GM19463 (cell line): ENCODE measurements around the gene KCNJ10.
"Not testable (repeated sequence)": the region's sequence is repeated elsewhere in the genome, so short reads cannot be mapped to it uniquely, and the experiment has no call there.

Experiments
- ATAC-seq: cut with Tn5 transposase; IDR thresholded peaks from one replicate; pipeline ENCODE4 v1.9.1; 2021; ENCODE audit warnings: mild to moderate bottlenecking, moderate library complexity; ENCODE audit not compliant: unreplicated experiment

Gene KCNJ10

DNA sequence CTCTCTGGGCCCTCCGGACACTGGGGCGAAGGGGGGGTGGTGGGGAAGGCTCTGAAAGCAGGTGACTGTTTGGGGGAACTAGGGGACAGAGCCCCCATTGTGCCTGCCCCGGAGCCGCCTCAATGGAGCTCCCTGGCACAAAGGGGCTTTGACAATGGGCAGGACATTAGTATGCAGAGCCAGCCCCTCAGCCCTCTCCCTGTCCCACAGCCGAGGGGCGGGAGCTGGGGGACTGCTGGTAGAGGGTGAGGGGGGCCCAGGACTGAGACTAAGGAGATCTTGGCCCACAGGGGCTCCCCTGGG is 7.8 kb downstream of the KCNJ10 start:
- ATAC-seq = no peak

DNA sequence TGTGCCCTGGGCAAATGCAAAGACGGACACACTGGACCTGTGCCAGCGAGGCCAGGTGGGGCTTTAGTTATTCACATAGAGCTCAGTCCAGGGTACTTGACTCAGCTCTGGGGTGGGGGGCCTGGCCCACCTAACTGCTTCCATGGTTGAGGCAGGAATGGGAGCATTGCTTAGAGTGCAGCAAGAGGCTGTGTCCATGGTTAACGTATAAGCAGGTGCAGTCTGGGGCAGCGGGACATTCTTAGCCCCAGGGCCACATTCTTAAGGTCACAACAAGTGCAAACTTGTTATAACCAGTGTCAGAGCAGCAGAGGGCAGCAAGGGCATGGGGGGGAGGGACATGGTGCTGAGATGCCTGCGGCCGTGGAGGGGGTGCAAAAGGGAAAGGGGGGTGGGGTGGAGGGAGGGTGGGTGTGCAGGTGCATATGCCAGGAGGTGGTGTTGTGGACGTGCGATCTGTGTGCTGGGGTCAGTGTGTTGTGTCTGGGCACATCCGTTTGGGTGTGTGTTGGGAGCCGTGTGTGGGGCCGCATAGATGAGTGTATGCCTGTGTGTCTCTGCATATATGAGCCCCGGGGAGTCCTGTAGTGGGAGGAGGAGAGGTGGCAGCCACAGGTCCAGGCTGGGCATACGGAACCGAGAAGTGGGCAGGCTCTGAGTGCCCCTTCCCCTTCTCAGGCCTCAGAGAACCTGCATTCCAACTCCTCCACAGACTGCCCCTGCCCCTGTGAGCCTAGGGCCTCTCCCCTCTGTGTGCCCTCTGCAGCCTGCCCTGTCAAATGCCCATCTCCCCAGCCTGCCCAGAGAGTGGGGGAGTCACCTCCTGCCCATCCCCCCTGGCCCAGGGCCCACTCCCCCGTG is 8.4 kb downstream of the KCNJ10 start:
- ATAC-seq = no peak

DNA sequence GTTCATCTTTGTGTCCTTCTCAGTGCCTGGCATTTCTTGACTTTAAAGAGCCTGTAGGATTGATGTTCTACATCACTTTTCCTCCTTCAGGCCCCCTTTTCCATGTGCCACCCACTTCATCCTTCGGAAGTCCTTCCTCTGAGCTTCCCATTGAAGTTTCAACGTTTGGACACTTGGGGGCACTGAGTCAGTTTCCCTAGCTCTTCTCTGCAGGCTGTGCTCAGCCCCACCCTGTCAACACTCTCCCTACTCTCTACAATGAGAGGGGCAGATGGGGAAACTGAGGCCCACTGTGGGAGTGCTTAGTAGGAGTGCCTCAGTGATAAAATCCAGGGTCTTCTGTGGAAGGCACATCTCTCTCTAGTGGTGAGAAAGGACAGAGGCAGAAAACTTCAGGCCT is 11.9 kb downstream of the KCNJ10 start:
- ATAC-seq = no peak

DNA sequence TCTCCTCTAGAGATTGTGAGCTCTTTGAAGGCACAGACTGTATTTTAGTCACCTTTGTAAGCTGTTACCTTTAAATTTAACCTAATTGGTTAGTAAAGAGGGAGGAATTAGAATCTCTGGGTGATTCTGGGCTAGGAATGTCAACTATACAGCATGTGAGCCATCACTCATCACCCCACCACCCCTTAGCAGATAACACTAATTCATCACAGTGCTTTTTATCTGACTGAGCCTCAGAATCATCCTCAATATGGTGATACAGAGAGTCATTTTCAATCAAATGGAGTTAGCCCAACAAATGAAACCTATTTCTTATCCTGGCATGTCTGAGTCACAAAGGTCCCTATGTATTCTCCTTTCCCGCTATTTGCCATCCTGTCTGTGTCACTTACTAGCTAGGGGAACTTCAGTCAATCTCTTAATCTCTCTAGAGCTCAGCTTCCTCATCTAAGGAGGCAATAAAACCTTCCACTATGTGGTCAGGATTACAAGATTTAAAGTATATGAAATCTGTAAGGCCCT is 13.3 kb downstream of the KCNJ10 start:
- ATAC-seq = no peak

DNA sequence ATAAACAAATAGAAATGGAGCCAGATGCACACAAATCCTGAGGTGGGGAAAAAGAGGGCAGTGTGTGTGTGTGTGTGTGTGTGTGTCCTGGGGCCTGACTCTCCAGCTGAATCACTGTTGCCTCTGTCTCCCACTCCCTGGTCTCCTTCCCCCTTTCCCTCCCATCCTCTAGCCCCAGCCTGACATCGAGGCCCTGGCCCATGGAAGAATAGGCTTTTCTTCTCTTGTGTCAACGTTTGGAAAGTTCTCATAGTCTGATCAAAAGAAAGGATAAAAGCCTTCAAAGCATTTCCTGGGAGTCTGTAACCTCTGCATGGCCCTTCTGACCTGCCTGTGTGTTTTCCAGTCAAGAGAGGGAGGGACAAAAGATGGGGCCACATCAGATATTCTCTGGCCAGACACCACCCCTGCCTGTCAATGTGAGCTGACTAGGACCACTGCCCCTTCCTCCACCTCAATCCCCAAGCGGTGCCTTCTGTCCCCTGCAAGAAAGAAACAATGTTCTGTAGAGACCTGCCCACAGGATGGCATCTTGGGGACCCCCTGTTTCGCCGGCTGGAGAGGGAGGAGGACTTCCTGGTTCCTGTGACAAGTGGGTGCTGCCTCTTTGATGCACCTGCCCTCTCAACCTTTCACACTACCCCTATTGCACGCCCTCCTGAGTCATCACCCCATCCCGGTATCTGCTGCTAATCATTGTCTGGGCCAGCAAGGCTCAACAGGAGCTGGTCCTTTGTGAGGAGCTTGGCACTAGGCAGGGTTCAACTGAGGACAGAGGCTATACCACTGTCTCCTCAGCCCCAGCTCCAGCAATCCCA is 16.2 kb downstream of the KCNJ10 start:
- ATAC-seq = no peak

DNA sequence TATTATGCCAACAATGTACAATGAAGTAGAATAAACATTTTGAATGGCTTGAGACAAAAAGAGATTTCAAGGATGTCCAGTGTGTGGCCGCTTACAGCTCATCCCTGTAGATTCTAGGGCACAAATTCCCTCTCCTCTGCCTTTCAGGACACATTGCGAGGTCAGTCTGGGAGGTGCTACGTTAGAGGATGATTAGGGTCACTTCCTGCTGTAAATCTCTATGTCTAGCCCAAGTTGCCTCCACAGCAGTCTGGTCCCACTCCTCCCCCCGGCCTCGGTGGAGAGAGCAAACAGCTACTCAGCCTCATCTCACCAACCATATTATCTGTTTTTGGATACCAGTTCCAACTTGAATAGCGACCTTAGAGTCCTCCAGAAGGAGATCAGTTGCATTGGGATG is 17.0 kb downstream of the KCNJ10 start:
- no peak for ATAC-seq

DNA sequence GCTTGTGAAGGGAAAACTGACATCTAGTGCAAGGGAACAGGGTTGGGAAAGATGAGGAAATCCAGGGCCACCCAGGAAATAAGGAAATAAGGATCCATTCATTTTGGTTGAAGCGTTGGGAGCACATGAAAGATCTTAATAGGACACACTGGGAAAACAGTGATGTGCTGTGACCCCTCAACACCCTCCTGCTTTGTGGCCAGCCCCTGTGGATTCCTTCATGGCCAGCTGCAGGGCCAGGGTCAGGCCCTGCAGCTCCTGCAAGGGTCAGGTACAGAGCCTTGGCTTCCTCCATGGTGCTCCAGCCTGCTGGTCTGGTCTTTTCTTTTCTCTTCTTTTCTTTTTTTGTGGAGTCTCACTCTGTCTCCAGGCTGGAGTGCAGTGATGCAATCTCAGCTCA is 19.3 kb downstream of the KCNJ10 start:
- ATAC-seq = no peak

DNA sequence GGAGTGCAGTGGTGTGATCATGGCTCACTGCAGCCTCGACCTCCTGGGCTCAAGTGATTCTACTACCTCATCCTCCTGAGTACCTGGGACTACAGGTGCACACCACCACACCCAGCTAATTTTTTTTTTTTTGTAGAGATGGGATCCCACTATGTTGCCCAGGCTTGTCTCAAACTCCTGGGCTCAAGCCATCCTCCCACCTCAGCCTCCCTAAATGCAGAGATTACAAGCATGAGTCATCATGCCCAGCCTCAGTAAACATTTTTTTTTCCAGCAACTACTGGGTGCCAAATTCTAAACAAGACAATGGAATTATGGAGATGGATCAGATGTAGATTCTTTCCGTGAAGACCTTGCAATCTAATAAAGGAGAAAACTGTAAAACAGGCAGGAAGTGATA is 19.8 kb downstream of the KCNJ10 start:
- not testable (repeated sequence) for ATAC-seq

DNA sequence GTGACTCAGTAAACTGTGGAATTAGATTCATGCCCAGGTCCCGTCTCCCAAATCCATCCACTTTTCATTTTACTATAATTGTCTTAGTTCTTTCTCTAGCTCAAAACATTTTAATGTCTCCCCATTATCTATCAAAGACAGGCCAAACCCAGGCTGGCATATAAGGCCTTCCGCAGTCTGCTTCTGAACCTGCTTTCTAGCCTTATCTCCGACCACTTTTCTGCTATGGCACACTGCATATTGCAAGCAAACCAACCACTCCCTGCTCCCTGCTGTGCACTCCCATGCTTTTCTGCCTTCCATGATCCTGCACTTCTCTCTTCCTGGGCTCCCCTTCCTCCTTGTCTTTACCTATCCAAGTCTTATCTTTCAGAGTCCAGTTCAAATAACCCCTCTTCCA is 20.9 kb downstream of the KCNJ10 start:
- no peak for ATAC-seq

DNA sequence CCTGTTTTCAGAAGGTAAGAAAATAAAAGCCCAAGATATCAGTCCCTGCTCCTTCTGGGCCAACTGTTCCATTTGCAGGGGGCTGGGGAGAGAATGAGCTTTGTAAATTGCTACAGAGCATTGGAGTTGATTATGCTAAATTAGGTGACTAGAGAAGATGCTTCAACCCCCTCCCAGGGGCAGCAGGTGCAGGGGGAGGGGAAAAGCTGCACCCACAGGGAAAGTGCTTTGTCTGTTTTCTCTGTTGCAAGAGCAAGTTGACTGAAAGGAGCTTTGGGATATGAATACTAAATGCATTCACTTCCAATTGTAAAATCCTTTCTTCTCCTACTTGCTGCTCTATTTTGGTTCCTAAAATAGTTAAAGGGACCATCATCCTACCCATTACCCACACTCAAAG is 21.6 kb downstream of the KCNJ10 start:
- ATAC-seq = no peak

DNA sequence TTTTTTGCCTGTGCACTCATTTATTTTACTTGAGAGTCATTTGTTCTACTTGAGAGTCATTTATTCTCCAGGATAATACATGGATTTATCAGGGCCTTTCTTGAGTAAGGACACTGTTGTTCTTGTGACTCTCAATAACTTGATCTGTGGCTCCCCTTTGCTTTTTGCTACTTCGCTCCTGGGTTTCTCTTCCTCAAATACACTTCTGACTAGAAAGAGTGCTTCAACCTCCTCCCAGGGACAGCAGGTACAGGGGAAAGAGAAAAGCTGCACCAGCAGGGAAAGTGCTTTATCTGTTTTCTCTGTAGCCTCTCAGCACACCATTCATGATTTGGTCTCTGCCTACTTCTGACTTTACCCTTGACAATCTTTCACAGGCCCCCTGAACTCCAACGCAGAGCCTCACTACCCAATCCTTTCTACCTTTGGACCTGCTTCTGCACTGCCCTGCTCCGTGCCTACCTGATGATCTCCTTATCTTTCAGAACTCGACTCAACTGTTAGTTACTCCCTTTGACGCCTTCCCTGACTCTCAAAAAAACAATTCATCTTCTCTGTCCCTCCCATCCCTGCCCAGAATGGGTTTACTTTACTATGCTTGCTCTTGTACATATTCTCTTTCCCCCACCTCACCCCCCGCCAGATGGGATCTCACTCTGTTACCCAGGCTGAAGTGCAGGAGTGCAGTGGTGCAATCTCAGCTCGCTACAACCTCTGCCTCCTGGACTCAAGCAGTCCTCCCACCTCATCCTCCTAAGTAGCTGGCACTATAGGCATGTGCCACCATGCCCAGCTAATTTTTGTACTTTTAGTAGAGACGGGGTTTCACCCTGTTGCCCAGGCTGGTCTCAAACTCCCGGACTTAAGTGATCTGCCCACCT is 22.6 kb downstream of the KCNJ10 start:
- peak; percentile 36 for ATAC-seq

DNA sequence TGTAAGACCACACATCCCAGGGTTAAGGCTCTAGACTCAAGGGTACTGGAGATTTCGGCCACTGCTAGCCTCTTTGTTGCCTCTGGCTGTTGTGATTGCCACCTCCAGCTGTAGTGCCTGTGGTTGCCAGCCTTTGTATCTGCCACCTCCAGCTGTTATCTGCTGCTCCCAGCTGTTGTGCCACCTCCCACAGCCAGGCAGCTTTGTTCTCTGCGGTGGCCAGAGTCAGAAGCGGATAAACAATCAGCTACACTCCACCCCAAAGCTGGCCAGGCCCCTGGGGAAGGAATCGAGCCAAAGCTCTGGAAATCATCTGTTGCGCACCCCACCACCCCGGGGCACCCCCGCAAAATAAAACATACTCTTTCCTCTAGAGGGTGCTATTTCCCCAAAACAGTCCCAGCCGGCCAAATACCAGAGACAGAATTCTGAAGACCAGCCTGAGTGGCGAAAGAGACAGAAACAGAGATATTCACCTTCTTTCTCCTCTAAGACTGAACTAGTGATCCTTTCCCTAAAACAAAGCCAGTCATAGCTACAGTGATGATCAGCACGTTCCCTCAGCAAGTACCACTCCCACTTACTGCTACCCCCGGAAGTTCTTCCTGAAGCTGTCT is 23.4 kb downstream of the KCNJ10 start:
- peak; percentile 80 for ATAC-seq

DNA sequence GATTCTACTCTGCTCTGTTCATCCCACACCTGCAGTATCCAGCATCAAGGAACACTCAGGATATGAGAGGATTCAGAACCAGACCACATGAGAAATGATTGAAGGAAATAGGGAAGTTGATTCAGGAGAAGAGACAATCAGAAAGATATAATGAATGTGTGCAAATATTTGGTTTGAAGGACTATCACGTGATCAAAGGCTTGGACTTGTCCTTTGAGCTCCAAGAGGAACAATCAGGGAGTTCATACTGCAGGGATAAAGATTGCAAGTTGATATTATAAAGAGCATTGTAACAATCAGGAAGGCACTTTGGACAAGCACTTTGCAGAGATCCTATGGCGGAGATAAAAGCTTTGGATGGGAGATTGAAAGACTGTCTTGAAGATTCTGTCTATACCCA is 24.3 kb downstream of the KCNJ10 start:
- no peak for ATAC-seq

DNA sequence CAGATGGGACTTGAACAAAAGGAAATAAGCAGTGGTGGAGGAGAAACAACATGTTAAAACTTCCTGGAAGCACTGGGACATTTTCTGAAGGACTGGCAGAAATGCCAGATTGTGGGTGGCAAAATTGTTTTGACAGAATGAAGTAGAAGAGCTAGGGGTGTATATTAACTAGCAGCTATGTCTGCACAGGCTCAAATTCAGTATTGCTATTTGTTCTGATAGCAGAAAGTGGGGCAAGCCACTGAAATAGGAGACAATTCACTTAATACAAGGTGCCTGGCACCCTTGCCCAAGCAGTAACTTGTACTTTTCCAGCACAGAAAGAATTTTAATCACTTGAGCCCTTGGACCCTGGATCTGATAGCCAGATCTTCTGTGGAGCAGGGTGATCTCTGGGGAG is 26.4 kb downstream of the KCNJ10 start:
- no peak for ATAC-seq

DNA sequence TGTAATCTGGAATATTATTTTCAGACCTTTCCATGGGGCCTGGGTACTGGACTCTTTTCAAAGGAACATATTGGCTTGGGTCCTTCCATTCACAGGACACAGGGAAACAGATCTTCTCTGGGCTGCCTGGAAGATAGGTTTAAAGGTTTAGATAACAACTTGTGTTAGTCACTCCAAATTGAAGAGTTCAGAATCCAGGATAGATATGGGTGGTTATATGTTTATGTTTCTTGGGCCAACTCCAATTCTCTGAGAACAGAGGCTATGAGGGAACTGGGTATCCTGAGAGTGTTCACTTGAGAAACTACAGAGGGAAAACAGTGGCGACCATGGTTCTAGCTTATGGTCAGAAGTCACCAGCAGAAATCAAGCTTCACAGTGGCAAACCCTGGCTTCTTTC is 29.5 kb downstream of the KCNJ10 start:
- ATAC-seq = no peak

DNA sequence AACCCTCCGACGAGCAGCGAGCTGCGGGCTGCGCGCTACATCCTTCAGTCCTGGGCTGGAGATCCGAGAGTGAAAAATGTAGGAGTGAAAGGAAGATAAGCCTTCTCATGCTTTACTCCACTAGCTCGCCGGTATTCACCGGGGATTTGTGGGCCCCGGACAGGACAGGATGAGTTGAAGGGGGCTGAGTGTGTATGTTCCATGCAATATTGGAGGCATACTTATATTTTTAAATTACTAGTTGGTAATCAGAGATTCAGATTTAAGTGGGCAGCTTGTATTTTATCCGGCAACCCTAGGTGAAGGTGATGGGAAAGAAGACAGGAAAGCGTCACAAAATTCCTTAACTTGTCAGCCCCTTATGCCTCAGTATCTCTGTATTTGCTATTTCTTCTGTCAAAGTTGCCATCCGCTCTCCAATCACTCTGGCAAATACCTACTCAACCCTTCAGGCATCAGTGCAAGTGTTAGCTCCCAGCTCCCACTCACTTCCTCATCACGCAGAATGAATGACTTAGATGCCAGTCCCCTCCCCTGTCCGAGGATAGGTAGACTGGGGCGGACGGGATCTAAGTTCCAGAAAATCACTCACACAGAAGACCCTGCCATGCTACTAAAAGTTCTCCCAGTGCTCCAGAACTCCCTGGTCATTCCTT is 37.7 kb downstream of the KCNJ10 start:
- peak; percentile 12 for ATAC-seq

DNA sequence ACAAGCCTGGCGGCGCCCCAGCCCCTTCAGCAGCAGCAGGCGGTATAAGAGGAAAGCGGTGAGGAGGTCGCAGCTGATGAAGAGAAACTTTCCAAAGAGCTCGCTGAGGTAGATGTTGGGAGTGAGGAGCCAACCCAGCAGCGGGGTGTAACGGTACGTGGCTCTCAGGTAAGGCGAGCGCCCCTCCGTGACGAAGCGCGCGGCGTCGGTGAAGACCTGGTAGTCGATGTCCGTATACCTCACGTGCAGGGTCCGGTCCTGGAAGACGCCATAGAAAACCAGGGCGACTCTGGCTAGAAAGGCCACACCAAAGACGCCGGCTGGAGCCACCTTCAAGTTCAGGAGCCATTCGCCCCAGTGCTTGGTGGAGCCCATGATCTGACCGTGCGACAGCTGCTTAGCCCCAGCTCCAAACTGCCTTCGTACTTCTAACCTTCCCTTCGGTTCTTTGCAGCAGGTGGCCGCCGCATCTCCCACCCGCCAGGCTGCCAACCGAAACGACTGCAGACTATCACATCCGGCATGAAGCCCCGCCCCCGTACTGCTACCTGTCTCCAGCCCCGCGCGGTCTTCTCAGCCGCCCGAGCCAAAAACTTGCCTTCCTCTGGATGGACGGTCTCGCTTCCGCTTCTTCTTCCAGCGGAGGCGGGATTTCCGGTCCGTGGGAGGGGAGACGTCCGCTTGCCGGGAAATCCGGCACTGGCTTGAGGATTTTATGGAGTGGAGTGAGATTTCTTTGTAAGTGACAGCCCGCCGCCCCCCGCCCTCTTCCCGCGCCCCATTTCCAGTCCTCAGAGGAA is 38.4 kb downstream of the KCNJ10 start, which contains the start of gene PIGM:
Gene PIGM, minus strand, starts transcription at position 626 of the 800 bp plus-strand sequence. Its CDS starts 251 bp downstream, at position 375.
- peak; percentile 96 for ATAC-seq

DNA sequence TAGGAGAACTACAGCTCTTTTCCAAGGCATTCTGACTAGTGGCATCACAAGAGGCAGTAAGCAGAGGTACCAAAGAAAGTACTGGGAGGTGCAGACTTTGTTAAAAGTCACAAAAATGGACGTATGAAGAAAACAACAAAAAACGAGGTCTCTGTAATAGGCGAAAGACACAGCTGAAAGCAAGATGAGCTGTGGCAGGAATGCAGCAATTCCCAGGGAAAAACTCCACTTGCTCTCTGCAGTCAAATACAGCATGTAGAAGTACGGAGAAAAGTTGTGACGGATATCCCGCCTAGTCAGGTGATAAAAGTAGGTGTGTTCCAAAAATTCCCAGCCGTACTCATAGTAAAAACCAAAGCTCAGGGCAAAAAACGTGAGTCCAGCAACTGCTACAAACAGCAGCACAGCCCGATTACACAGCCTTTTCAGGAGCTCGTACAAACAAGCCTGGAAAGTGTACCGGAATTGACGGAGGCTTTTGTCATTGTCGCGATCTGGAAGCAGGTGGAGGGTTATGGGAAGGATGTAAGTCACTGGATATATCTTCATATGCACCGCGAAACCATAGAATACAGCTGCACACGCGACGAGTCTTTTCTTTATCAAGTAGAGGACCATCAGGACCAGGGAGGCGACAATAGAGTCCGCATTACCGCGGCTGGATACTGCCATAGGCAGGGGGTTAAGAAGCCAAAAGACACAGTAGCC is 39.1 kb downstream of the KCNJ10 start:
- ATAC-seq = no peak

DNA sequence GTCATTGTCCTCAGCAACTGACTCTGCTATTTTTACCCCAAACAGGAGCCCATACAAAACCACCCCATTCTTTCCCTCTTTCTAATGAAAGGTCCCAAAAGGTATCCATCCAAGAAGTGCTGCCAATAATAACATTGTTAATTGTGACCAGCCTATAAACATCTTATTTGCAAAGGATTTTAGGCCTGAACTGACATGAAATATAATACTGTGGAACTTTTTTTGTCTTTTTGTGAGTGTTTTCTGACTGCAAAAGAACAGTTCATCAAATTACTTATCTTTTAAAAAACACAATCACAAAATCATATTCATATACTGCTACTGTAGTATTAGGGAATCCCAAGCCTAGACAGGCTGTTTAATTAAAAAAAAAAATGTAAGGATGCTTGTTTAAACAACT is 41.5 kb downstream of the KCNJ10 start:
- no peak for ATAC-seq
